Endothelial cell of umbilical vein (primary cell): ENCODE measurements around the gene FAM184B.

ENCODE experiments used
- CTCF ChIP-seq, 2 donors: IDR thresholded peaks; 1 replicate in 1 of 2; 2 replicates in 1 of 2; pipeline ENCODE4 v1.5.1; 2011; ENCODE audit warnings: low read length in 2 of 2, mild to moderate bottlenecking in 2 of 2, moderate library complexity in 2 of 2, control low read depth in 1 of 2, inconsistent platforms in 1 of 2, low read depth in 1 of 2; ENCODE audit not compliant: insufficient read depth in 1 of 2; ENCODE audit errors: extremely low read depth in 1 of 2
- EZH2 ChIP-seq: IDR thresholded peaks from 2 replicates; pipeline ENCODE4 v1.6.1; 2012; ENCODE audit warnings: borderline replicate concordance, low read depth, mild to moderate bottlenecking, moderate library complexity, low read length, inconsistent platforms; ENCODE audit not compliant: severe bottlenecking
- FOS ChIP-seq: IDR thresholded peaks from 2 replicates; pipeline ENCODE4 v1.6.1; 2011; ENCODE audit warnings: mild to moderate bottlenecking, low read length, moderate library complexity, borderline replicate concordance; ENCODE audit not compliant: insufficient read depth
- GATA2 ChIP-seq: IDR thresholded peaks from 2 replicates; pipeline ENCODE4 v1.7.0; 2011; ENCODE audit warnings: low read depth, mild to moderate bottlenecking, moderate library complexity, mixed read lengths, low read length; ENCODE audit not compliant: insufficient read length, insufficient read depth
- JUN ChIP-seq: IDR thresholded peaks from 2 replicates; pipeline ENCODE4 v1.6.1; 2011; ENCODE audit warnings: borderline replicate concordance, low read depth; ENCODE audit not compliant: insufficient read length, insufficient read depth
- MAX ChIP-seq: IDR thresholded peaks from 2 replicates; pipeline ENCODE4 v1.6.1; 2011; ENCODE audit not compliant: insufficient read depth, insufficient read length
- MYC ChIP-seq: IDR thresholded peaks from one replicate; pipeline ENCODE4 v1.6.1; 2011; ENCODE audit warnings: mild to moderate bottlenecking, low read depth, low read length
- POLR2A ChIP-seq: IDR thresholded peaks from 2 replicates; pipeline ENCODE4 v1.6.1; 2012; ENCODE audit warnings: low read depth, mild to moderate bottlenecking, control low read depth, low read length
- POLR2AphosphoS5 ChIP-seq: IDR thresholded peaks from 2 replicates; pipeline ENCODE4 v1.6.1; 2012; ENCODE audit warnings: low read depth, mild to moderate bottlenecking, control low read depth, low read length, moderate library complexity; ENCODE audit not compliant: insufficient read depth

- TF ChIP-seq POLR2AphosphoS5: no peak
- peak; percentile 48 for TF ChIP-seq EZH2
- TF ChIP-seq CTCF (IDR thresholded peaks at IDR 0.05; ENCODE audit: extremely low read depth in 1 of 2, insufficient read depth in 1 of 2, low read depth in 1 of 2, low read length in 2 of 2): no peak
- TF ChIP-seq MYC: no peak
- TF ChIP-seq POLR2A: no peak
- no peak for TF ChIP-seq JUN
- no peak for TF ChIP-seq MAX
- TF ChIP-seq GATA2: no peak
- TF ChIP-seq FOS: no peak
Measured at GRCh38 chr4:17781300-17782287, at the start of gene FAM184B.
